HepG2 (cell line): ENCODE data around the gene DAGLB.

Experiments
- BHLHE40 ChIP-seq: IDR thresholded peaks from 2 replicates; pipeline ENCODE4 v1.6.1; 2011; ENCODE audit warnings: low read length, improper control_type of control experiment
- FOXK1 ChIP-seq: sonication (generic); formaldehyde crosslinking; IDR thresholded peaks from 2 replicates; pipeline ENCODE4 v1.4.0; 2020; ENCODE audit warnings: low read depth, missing genetic modification reagents, borderline replicate concordance
- GZF1 ChIP-seq: sonication (generic); formaldehyde crosslinking; IDR thresholded peaks from 2 replicates; pipeline ENCODE4 v1.5.1; 2020; ENCODE audit warnings: mild to moderate bottlenecking, missing genetic modification reagents
- NFE2L1 ChIP-seq: sonication (generic); formaldehyde crosslinking; IDR thresholded peaks from 2 replicates; pipeline ENCODE4 v1.4.0; 2020; ENCODE audit warnings: missing genetic modification reagents, mild to moderate bottlenecking, borderline replicate concordance
- NR2F2 ChIP-seq: IDR thresholded peaks from 2 replicates; pipeline ENCODE4 v1.6.1; 2012; ENCODE audit warnings: low read depth, inconsistent platforms, borderline replicate concordance
- PRPF4 ChIP-seq: fragments of 200-400 bp; formaldehyde crosslinking; IDR thresholded peaks from 2 replicates; pipeline ENCODE4 v1.6.1; 2016; ENCODE audit warnings: low read length, low read depth; ENCODE audit not compliant: poor library complexity, severe bottlenecking
- SP1 ChIP-seq, 2 experiments: fragments of 450-650 bp in 1 of 2; sonication (generic) in 1 of 2; formaldehyde crosslinking in 1 of 2; IDR thresholded peaks; 2 replicates each; pipeline versions ENCODE4 v1.4.0 to v1.6.1; 2016 to 2020; ENCODE audit warnings: missing genetic modification reagents in 1 of 2
- ZNF326 ChIP-seq: sonication (generic); formaldehyde crosslinking; IDR thresholded peaks from 2 replicates; pipeline ENCODE4 v1.4.0; 2020; ENCODE audit warnings: missing genetic modification reagents, borderline replicate concordance
- ZNF550 ChIP-seq: sonication (generic); formaldehyde crosslinking; IDR thresholded peaks from 2 replicates; pipeline ENCODE4 v1.4.0; 2020; ENCODE audit warnings: mild to moderate bottlenecking, missing genetic modification reagents, borderline replicate concordance
- ZNF709 ChIP-seq: sonication (generic); formaldehyde crosslinking; IDR thresholded peaks from 2 replicates; pipeline ENCODE4 v1.5.0; 2020; ENCODE audit warnings: mild to moderate bottlenecking, missing genetic modification reagents
- ZSCAN30 ChIP-seq: sonication (generic); formaldehyde crosslinking; IDR thresholded peaks from 2 replicates; pipeline ENCODE4 v1.5.0; 2020; ENCODE audit warnings: mild to moderate bottlenecking, missing genetic modification reagents
- TF ChIP-seq, protein P1 (sequence below): sonication (generic); formaldehyde crosslinking; IDR thresholded peaks from 2 replicates; pipeline ENCODE4 v1.4.0; 2020; ENCODE audit warnings: missing genetic modification reagents

DNA sequence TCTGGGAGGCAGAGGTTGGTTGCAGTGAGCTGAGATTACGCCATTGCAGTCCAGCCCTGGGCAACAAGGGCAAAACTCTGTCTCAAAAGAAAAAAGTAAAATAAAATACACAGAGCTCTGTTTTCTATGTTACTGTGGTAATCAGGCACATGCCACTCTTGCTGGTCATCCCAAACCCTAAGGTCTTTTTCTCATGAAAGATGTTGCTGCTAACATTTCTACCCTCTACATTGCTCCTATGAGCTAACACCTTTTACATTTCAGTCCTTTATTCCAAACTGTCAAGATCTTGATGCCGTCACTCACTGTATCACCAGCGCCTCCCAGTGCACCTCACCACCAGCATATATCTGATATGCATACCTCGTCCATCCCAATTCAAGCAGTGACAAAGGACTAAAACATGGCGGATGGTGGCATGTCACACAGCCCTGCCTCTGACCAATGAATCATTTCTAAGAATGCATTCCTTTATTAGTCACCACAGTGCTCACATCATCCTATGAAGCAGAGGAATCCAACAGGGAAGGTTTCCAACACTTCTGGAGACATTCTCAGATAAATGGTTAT, 4.3 kb downstream of the DAGLB start:
- no peak for TF ChIP-seq PRPF4
- TF ChIP-seq, protein P1, sequence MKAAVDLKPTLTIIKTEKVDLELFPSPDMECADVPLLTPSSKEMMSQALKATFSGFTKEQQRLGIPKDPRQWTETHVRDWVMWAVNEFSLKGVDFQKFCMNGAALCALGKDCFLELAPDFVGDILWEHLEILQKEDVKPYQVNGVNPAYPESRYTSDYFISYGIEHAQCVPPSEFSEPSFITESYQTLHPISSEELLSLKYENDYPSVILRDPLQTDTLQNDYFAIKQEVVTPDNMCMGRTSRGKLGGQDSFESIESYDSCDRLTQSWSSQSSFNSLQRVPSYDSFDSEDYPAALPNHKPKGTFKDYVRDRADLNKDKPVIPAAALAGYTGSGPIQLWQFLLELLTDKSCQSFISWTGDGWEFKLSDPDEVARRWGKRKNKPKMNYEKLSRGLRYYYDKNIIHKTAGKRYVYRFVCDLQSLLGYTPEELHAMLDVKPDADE (CRISPR knock-in tag), result no peak
- no peak for TF ChIP-seq ZNF326 (CRISPR knock-in tag)
- no peak for TF ChIP-seq NR2F2
- TF ChIP-seq ZSCAN30 (CRISPR knock-in tag), result no peak
- no peak for TF ChIP-seq NFE2L1 (CRISPR knock-in tag)
- TF ChIP-seq ZNF709 (CRISPR knock-in tag), result no peak
- no peak for TF ChIP-seq ZNF550 (CRISPR knock-in tag)
- no peak for TF ChIP-seq FOXK1 (CRISPR knock-in tag)
- TF ChIP-seq GZF1 (CRISPR knock-in tag), result no peak
- TF ChIP-seq SP1 (IDR thresholded peaks at IDR 0.05), result no peak
- TF ChIP-seq SP1 (CRISPR knock-in tag; IDR thresholded peaks at IDR 0.05), result no peak
- TF ChIP-seq BHLHE40, result no peak
